Erythroblast (primary cell): Measurements from ENCODE around the gene NOB1.
"Not testable (repeated sequence)": the region's sequence is repeated elsewhere in the genome, so short reads cannot be mapped to it uniquely, and the experiment has no call there.

ENCODE experiments used
- DNase-seq, 2 experiments: peaks; one replicate each; lab custom pipeline; 2025; lab: John Stamatoyannopoulos, UW
- GATA1 ChIP-seq: IDR thresholded peaks from 2 replicates; pipeline ENCODE4 v1.6.1; 2011; ENCODE audit warnings: low read depth, mild to moderate bottlenecking, control low read depth, low read length, moderate library complexity
- POLR2A ChIP-seq: IDR thresholded peaks from 2 replicates; pipeline ENCODE4 v1.6.1; 2011; ENCODE audit warnings: mild to moderate bottlenecking, low read length

Gene NOB1

DNA sequence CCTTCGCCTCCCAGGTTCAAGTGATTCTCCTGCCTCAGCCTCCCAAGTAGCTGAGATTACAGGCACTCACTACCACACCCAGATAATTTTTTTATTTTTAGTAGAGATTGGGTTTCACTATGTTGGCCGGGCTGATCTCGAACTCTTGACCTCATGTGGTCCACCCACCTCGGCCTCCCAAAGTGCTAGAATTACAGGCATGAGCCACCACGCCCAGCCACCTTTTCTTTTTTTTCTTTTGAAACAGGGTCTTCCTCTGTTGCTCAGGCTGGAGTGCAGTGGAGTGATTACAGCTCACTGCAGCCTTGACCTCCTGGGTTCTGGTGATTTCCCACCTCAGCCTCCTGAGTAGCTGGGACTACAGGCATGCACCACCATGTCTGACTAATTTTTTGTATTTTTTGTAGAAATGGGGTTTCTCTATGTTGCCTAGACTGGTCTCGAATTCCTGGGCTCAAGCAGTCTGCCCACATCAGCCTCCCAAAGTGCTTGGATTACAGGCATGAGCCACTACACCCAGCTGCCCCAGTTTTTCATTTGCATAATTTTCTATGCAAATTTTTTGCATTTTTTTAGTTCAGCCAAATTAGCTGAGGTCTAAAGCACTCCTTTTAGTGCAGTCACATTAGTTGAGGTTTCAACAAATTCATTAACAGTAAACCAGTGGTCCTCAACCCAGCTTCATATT, 18.7 kb upstream of the NOB1 start:
- no peak for DNase-seq
- no peak for TF ChIP-seq POLR2A
- no peak for TF ChIP-seq GATA1

DNA sequence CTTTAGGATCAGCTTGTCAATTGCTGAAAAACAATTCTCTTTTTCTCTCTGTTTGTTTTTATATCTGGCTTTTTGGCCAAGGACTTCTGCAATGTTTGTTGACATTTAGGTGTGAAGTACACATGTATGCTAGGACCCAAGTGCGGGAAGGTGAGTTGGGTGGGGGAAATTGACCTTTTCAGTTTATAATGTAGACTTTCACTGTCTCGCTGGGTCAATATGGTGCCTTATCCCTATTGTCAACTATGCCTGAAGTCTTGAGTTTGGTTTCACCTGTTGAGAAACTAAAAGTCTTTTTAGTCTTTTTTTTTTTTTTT, 16.9 kb upstream of the NOB1 start:
- DNase-seq, result no peak
- TF ChIP-seq POLR2A (no peak), GATA1 (no peak)

DNA sequence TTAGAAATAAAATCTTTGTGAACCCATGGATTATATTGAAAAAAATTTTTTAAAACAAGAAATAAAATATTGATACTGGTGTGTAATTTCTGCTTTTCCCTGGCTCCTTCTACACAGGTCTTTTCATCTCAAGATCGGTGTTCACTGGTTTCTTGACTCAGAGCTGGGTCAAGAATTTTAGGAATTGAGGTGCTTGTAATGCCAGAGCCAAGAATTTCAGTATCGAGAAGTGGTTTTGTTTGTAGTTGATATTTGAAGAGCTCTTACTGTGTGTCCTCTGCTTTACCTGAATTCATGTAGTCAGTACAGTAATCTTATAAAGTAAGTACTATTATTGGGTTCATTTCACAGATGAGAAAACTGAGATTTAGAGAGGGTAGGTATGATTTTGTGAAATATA, 14.7 kb upstream of the NOB1 start:
- DNase-seq, result no peak

GRCh38 chr16:69768666-69769065, 13.9 kb upstream of the NOB1 start:
- TF ChIP-seq POLR2A, result no peak
- no peak for TF ChIP-seq GATA1
- DNase-seq, result no peak

More for the DNA sequence above, 14.7 kb upstream of the NOB1 start:
- TF ChIP-seq POLR2A, result no peak

- no peak for TF ChIP-seq GATA1
- TF ChIP-seq POLR2A, result no peak
- no peak for DNase-seq
Observed at GRCh38 chr16:69767459-69768229, 12.9 kb upstream of the NOB1 start.

GRCh38 chr16:69763599-69763942, 8.8 kb upstream of the NOB1 start:
- DNase-seq, result no peak
- TF ChIP-seq POLR2A (no peak), GATA1 (no peak)

DNA sequence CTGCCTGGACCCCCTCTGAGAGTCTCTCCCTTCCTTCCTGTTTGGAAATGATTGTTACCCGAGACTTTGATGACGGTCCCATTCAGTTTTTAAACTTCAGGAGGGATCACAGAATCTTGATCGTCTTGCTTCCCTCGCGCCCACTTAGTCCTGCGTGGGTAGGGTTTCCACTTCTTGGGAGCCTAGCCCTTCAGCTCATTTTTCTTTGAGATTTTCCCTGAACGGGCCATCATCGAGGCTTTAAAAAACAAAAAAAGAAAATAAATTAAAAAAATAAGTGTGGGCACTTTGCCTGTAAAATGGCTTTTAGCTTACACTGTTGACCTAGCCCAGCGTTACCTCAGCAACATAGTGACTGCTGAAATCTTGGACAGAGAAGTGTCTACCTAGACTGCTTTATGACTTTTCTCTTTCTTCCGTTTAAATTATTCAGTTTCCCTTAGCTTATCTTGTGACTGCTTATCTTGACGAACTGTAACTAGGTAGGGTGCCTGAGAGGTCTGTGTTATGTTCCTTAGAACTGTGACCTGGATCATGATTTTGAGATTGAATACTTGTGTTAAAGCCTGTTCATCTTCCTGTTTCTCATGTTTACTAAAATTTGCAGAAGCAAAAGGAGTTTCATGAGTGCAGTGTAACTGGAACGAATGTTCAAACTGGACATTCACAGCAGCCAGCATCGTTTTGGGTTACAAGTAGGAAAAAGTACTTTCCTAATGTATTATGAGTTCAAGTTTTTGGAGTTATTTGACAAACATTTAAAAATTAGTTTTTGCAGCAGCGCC, 8.3 kb upstream of the NOB1 start:
- TF ChIP-seq POLR2A, result peak; percentile 2
- no peak for TF ChIP-seq GATA1
- peak; percentile 61 to 64 for DNase-seq

DNA sequence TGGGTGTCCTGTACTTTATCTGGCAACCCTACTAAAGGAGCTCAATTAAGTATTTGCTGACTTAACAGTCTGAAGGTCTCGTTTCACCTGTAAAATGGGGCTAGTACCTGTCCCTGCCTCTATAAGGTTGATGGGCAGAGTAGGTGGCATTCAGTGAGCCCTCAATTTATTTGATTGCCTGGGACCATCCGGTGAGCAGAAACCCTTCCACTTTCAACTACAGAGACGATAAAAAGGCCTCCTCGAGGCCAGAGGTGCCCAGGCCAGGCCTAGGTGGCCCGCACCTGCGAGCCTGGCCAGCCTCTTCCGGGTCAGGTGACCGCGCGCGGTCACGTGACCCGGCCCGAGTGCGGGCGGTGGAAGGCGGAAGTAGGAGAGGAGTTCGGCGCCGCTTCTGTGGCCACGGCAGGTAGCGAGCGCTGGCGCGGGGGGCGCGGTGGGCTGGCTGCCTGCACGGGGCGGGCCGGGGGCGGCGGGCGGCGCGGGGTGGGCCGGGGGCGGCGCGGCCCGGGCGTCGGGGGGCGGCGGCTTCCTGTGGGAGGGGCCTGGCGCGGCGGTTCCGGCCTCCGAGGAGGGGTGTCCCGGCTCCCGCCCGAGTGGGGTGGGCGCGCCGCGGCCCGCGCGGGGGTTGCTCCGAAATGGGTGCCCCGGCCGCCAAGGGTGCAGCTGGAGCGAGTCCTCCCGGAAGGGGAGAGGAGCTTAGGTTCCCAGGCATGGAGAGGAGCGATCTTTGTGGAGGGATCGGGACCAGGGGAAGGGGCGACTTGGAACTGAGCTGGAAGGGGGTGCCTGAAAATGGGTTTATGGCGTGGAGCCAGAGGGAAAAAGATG, 7.5 kb upstream of the NOB1 start, which contains the start of gene WWP2:
TSS of gene WWP2 (plus strand) at position 350 of the 831 bp plus-strand sequence. CDS start 24,679 bp downstream, outside the sequence.
- TF ChIP-seq POLR2A (peak; percentile 88), GATA1 (no peak)
- DNase-seq, result peak; percentile 89 to 93

GRCh38 chr16:69757375-69757774, 2.6 kb upstream of the NOB1 start:
- not testable (repeated sequence) for DNase-seq

- DNase-seq, result no peak
- no peak for TF ChIP-seq POLR2A
- TF ChIP-seq GATA1, result no peak
Observed at GRCh38 chr16:69756705-69757104, 2.0 kb upstream of the NOB1 start.

GRCh38 chr16:69754143-69754468, 620 bp downstream of the NOB1 start:
- DNase-seq, result no peak
- no peak for TF ChIP-seq GATA1
- no peak for TF ChIP-seq POLR2A

- DNase-seq, result no peak
- TF ChIP-seq GATA1, result no peak
- no peak for TF ChIP-seq POLR2A
Observed at GRCh38 chr16:69748694-69749345, 5.9 kb downstream of the NOB1 start.

GRCh38 chr16:69747115-69747514, 7.6 kb downstream of the NOB1 start:
- no peak for TF ChIP-seq GATA1
- TF ChIP-seq POLR2A, result no peak
- peak in 1 of 2 experiments; percentile 51 for DNase-seq
